ENCODE measurements around the gene KRTAP10-6. TPM values are rescaled to one million over a fixed set of nuclear protein-coding genes. Genes with fewer than 3 reads are reported as not detected.
"Not testable (repeated sequence)": the region's sequence is repeated elsewhere in the genome, so short reads cannot be mapped to it uniquely, and the experiment has no call there.

KRTAP10-6 gene
- total RNA-seq (2014; rRNA removed; shearing (Covaris generic); ENCODE audit: low replicate concordance) = not detected in 2 replicates

DNA sequence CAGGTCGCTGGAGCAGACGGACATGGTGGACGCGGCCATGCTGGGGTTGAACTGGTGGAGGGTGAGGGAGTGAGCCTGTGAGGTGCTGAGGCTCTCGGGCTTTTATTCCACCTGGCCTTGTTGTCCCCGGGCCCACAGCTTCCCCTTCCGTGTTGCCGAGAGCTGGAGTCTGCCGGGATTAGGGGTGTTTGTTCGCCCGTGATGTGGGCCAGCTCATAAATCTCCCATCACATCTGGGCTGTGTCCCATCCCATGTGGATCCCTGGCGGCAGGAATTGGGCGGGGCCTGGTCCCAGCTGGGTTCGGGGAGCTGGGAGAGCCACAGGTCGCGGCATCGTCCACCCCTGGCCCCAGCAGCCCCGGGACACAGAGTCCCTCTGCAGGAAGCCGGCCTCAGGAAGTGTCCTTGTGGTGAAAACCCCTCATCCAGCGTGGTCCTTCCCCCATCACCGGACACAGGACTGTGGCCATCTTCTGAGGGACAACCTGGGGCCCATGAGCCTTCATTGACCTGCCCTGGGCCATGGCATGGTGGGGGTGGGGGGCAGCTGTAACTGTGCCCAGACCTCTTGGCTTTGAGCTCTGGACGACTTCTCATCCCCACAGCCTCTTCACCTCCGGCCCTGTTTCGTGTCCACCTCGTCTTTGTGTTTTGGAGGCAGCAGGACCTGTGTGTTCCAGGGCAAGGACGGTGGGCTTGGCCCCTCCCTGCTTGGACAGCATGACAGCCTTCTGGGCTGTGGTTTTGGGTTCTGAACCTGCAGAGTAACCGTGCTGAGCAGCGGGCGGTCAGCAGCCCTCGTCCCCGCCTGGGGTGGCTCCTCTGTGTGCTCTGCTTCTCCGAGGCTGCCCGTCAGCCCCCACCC, at the start of gene KRTAP10-6:
KRTAP10-6 (minus strand) TSS at position 60 of the 866 bp plus-strand sequence; CDS start at position 39, 21 bp downstream.
- no peaks in the 10 kb centered on the region for H3K36me3 ChIP-seq
- DNase-seq = no peak

DNA sequence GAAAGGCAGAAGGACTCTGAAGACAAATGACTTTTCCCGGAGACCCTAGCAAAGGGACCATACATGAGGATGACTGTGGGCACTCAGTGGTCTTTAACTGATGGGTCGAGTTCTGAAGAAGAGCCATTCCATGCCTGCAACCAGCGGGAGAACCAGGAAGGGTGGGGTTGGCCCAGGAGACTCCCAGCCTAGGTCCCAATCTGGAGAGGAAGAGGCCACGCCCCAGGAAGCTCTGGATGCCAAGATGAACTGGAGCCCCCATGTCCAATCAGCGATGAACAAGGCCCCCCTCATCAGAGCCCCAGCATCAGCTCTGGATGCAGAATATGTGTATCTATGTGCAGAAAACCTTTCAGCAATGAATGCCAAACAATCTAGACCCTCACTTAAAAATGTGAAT, 48.5 kb upstream of the KRTAP10-6 start:
- DNase-seq = no peak
- no peak overlapping the region for H3K4me3 ChIP-seq
- peaks cover 19% of the 10 kb centered on the region for H3K9me3 ChIP-seq
- no peaks in the 10 kb centered on the region; the same call in none of the 2 replicates for H3K27me3 ChIP-seq
- no peaks in the 10 kb centered on the region for H3K36me3 ChIP-seq

More for the DNA sequence above, at the start of gene KRTAP10-6:
- no peaks in the 10 kb centered on the region for H3K9me3 ChIP-seq
- no peak within 1 kb of the TSS for H3K4me3 ChIP-seq
- peaks cover 11% of the 10 kb centered on the region; the same call in 1 of the 2 replicates for H3K27me3 ChIP-seq

DNA sequence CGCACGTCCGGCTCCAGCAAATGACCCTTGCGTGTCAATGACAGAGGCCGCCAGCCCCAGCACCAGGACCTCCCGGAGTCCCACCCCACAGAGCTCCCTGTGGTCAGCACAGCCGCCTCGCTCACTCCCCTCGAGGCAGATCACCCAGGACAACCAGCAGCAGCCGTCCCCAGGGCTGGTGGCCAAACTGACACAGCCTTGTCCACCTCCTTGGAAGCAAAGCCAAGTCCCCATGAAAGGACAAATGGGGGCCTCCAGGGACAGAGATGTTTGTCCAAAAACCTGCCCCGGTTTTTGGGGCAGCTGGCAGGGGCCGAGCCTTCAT, 47.0 kb upstream of the KRTAP10-6 start:
- H3K9me3 ChIP-seq = peaks cover 8% of the 10 kb centered on the region

GRCh38 chr21:44638506-44639330, 46.4 kb upstream of the KRTAP10-6 start:
- not testable (repeated sequence) for H3K36me3 ChIP-seq, H3K9me3 ChIP-seq, DNase-seq, H3K27me3 ChIP-seq, H3K4me3 ChIP-seq

More for the DNA sequence above, 47.0 kb upstream of the KRTAP10-6 start:
- DNase-seq = no peak
- H3K4me3 ChIP-seq = no peak overlapping the region
- no peaks in the 10 kb centered on the region; the same call in none of the 2 replicates for H3K27me3 ChIP-seq
- no peaks in the 10 kb centered on the region for H3K36me3 ChIP-seq

DNA sequence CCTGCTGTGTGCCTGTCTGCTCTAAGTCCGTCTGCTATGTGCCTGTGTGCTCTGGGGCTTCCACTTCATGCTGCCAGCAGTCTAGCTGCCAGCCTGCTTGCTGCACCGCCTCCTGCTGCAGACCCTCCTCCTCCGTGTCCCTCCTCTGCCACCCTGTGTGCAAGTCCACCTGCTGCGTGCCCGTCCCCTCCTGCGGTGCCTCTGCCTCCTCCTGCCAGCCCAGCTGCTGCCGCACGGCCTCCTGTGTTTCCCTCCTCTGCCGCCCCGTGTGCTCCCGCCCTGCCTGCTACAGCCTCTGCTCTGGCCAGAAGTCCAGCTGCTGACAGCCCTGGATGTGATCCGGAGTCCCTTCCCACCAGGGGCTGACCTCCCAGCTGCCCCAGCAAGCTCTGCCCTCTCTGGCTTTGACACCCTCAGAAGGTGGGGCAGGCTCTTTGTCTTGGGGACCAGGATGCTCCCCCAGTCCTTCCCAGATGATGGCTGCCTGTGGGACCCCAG, 45.6 kb upstream of the KRTAP10-6 start:
- not testable (repeated sequence) for H3K9me3 ChIP-seq, H3K27me3 ChIP-seq, H3K36me3 ChIP-seq, DNase-seq, H3K4me3 ChIP-seq

DNA sequence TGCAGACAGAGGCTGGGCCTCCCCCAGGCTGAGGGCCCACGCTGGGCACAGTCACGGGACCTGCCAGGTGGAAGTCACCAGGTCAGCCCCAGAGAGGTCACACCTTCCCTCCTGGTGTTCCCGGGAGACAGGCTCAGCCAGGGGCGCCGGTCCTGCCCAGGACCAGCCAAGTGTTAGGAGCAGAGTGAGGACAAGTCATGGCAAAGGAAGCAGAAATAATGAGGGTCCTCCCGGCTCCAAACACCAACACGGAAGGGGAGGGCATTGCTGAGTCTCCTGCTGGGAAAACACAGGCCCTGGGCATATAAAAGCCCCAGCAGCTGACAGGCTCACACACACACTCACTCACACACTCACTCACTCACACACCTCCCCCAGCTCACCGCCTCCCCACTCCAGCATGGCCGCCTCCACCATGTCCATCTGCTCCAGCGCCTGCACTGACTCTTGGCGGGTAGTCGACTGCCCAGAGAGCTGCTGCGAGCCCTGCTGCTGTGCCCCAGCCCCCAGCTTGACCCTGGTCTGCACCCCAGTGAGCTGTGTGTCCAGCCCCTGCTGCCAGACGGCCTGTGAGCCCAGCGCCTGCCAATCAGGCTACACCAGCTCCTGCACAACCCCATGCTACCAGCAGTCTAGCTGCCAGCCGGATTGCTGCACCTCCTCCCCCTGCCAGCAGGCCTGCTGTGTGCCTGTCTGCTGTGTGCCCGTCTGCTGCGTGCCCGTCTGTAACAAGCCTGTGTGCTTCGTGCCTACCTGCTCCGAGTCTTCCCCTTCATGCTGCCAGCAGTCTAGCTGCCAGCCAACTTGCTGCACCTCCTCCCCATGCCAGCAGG, 44.9 kb upstream of the KRTAP10-6 start, which contains the start of gene KRTAP10-10:
KRTAP10-10 (plus strand) TSS at position 339 of the 833 bp plus-strand sequence; CDS start at position 401, 62 bp downstream.
- Histone ChIP-seq H3K36me3 (no peaks in the 10 kb centered on the region), H3K9me3 (peaks cover 4% of the 10 kb centered on the region; the same call in 1 of the 2 replicates)
- no peak for DNase-seq

DNA sequence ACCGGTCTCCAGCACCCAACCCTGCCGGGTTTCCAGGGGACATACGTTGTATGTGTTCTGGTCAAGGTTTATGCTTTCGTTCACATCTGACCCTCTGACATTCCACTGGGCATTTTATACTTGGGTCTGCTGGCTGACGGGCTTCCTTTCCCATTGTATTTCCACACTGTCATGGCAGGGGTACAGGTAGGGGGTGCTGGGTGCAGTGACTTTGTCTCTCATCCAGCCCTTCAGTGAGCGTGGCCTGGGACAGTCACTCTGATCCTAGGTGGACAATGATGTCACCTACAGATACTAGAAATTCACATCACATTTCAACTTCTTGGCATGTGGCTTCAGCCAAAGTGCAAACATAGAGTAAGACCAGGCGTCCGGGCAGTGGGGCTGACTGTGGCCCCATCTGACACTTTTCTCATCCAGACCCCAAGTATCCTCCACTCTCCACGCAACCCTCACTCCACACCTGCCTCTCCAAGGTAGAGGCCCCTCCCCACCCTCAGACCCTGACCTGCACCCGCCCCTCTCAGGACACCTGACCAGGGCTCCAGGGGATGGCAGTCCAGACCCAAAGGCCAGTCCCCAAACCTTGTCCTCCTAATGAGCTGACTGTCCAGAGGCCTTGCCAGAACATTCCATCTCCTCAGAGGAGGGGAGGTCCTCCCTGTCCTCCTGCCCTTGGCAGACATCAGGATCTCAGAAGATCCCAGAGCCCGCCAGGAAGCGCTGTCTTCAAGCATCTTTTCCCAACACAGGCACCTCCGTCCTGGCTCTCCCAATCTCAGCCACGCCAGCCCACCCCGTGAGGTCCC, 44.1 kb upstream of the KRTAP10-6 start:
- DNase-seq = no peak
- Histone ChIP-seq H3K4me3 (no peak overlapping the region), H3K36me3 (no peaks in the 10 kb centered on the region), H3K27me3 (no peaks in the 10 kb centered on the region; the same call in none of the 2 replicates), H3K9me3 (peaks cover 13% of the 10 kb centered on the region)

More for the DNA sequence above, 44.9 kb upstream of the KRTAP10-6 start, which contains the start of gene KRTAP10-10:
- Histone ChIP-seq H3K4me3 (no peak within 1 kb of the TSS), H3K27me3 (no peaks in the 10 kb centered on the region; the same call in none of the 2 replicates)

DNA sequence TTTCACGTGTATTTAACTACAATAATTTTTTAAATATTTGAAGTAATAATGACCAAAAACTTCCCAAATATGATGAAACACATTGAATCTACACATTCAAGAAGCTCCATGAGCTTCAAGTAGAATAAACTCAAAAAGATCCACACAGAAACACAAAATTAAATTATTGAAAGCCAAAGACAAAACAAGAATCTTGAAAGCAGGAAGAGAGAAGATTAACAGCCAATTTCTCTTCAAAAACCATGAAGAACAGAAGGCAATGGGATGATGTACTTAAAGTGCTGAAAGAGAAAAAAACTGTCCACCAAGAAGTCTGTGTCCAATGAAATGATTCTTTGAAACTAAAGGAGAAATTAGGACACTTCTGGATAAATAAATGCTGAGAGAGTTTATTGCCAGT, 39.8 kb upstream of the KRTAP10-6 start:
- Histone ChIP-seq H3K9me3 (peaks cover 18% of the 10 kb centered on the region), H3K27me3 (no peaks in the 10 kb centered on the region; the same call in none of the 2 replicates), H3K4me3 (no peak overlapping the region), H3K36me3 (no peaks in the 10 kb centered on the region)
- DNase-seq = no peak

GRCh38 chr21:44630440-44630839, 38.1 kb upstream of the KRTAP10-6 start:
- H3K4me3 ChIP-seq = no peak overlapping the region
- H3K9me3 ChIP-seq = peaks cover 18% of the 10 kb centered on the region
- no peaks in the 10 kb centered on the region for H3K36me3 ChIP-seq
- DNase-seq = no peak
- H3K27me3 ChIP-seq = no peaks in the 10 kb centered on the region; the same call in none of the 2 replicates

GRCh38 chr21:44628707-44629391, 36.5 kb upstream of the KRTAP10-6 start:
- DNase-seq = no peak
- Histone ChIP-seq H3K9me3 (peaks cover 28% of the 10 kb centered on the region), H3K36me3 (no peaks in the 10 kb centered on the region), H3K4me3 (no peak overlapping the region), H3K27me3 (no peaks in the 10 kb centered on the region)

DNA sequence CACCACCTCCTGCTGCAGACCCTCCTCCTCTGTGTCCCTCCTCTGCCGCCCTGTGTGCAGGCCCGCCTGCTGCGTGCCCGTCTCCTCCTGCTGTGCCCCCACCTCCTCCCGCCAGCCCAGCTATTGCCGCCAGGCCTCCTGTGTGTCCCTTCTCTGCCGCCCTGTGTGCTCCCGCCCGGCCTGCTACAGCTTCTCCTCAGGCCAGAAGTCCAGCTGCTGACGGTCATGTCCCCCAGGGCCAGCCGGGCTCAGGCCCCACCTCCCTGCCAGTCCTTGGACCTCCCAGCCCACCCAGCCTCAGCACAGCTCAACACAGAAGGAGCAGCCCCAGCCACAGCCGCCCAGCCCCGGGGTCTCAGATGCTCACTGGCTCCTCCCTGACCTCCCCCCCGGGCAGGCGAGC, 35.5 kb upstream of the KRTAP10-6 start:
- H3K9me3 ChIP-seq = peaks cover 36% of the 10 kb centered on the region

GRCh38 chr21:44627181-44627822, 35.0 kb upstream of the KRTAP10-6 start:
- H3K9me3 ChIP-seq = peaks cover 39% of the 10 kb centered on the region
- H3K4me3 ChIP-seq, H3K36me3 ChIP-seq, H3K27me3 ChIP-seq, DNase-seq: not testable (repeated sequence)

More for the DNA sequence above, 35.5 kb upstream of the KRTAP10-6 start:
- H3K36me3 ChIP-seq, DNase-seq, H3K27me3 ChIP-seq, H3K4me3 ChIP-seq: not testable (repeated sequence)

DNA sequence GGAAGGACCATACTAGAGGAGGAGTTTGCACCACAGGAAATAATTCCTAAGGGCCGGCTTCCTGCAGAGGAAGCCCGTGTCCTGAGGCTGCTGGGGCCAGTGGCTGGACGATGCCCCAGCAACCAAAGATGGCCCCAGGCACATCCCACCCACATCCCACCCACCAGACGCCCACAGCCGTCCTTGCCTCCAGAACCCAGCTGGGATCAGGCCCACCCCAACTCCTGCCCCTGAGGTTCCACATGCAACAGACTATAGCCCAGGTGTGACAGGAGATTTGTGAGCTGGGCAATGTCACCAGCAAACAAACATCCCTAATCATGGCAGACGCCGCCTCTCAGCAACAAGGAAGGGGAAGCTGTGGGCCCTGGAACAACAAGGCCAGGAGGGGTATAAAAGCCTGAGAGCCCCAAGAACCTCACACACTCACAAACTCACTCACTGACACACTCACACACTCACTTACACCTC, 34.4 kb upstream of the KRTAP10-6 start, which contains the start of gene KRTAP10-9:
KRTAP10-9 (plus strand) TSS at position 421 of the 471 bp plus-strand sequence. CDS start 79 bp downstream, outside the sequence.
- no peaks in the 10 kb centered on the region for H3K36me3 ChIP-seq
- no peaks in the 10 kb centered on the region for H3K27me3 ChIP-seq
- H3K4me3 ChIP-seq = no peak within 1 kb of the TSS
- no peak for DNase-seq
- H3K9me3 ChIP-seq = peaks cover 33% of the 10 kb centered on the region

GRCh38 chr21:44626262-44626661, 34.0 kb upstream of the KRTAP10-6 start:
- no peak for DNase-seq
- peaks cover 29% of the 10 kb centered on the region for H3K9me3 ChIP-seq
- H3K36me3 ChIP-seq = no peaks in the 10 kb centered on the region
- no peak overlapping the region for H3K4me3 ChIP-seq
- H3K27me3 ChIP-seq = no peaks in the 10 kb centered on the region
